AG09309 (cell line): Measurements from ENCODE around the gene ZIC3.

ENCODE experiments used
- DNase-seq: peaks from one replicate; pipeline ENCODE4 v3.0.0-alpha.2; 2010; ENCODE audit warnings: low read depth
- H3K4me3 ChIP-seq: 2 replicates; pipeline ENCODE4 v1.5.1; 2011; ENCODE audit warnings: mild to moderate bottlenecking, low read depth, low read length, moderate library complexity; ENCODE audit not compliant: control insufficient read depth
- CTCF ChIP-seq: IDR thresholded peaks from 2 replicates; pipeline ENCODE4 v1.5.1; 2011; ENCODE audit warnings: mild to moderate bottlenecking, low read depth, low read length, inconsistent platforms; ENCODE audit not compliant: insufficient read depth, control insufficient read depth; ENCODE audit errors: missing control alignments

The ZIC3 gene

GRCh38 chrX:137566746-137567679 is 1.1 kb downstream of the ZIC3 start:
- no peak for DNase-seq
- H3K4me3 ChIP-seq: no peak overlapping the region
- no peak for TF ChIP-seq CTCF

DNA sequence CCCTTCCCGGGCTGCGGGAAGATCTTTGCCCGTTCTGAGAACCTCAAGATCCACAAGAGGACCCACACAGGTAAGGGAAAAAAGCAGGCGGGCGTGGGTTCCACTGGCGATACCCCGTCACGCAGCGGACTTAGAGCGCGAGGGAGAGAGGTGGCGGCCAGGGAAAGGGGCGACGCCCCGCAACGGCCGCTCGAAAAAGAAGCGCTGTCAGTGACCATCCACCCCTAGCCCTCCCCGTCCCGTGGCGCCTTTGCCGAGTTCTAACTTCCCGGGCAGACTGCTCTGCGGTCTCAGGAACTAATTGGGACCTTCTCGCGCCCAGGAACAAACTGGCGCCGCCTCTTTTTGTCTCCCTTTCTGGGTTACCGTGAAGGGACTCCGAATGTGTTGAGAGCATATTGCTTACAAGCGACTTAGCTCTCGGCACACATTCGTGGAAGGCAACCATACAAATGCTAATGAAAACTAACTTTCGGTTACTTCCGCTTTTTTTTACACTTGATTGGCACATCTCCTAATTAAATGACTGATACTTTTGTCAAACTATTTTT is 1.8 kb downstream of the ZIC3 start:
- TF ChIP-seq CTCF: no peak

GRCh38 chrX:137568741-137569469 is 3.0 kb downstream of the ZIC3 start:
- H3K4me3 ChIP-seq: no peak overlapping the region
- DNase-seq: no peak
- no peak for TF ChIP-seq CTCF

More for the DNA sequence above, 1.8 kb downstream of the ZIC3 start:
- no peak for DNase-seq
- no peak overlapping the region for H3K4me3 ChIP-seq

DNA sequence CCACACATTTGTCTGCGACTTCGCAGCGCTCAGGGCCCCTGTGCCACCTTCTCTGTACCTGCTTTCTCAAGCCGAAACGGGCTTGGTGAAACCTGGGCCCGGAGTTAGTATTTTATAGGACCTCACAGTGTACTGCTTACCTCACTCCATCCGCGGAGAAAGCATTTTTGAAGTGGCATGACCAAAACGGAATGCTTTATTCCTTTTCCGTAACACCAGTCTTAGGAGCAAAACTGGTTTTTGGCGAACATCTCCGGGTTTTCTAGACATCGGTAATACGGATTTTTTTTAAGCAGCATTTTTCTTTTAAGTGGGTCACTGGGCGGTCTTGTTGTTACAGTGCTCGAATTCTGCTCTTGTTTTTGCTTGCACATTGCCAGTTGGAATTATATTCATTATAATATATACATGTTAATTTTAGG is 3.6 kb downstream of the ZIC3 start:
- no peak overlapping the region for H3K4me3 ChIP-seq
- TF ChIP-seq CTCF: no peak

DNA sequence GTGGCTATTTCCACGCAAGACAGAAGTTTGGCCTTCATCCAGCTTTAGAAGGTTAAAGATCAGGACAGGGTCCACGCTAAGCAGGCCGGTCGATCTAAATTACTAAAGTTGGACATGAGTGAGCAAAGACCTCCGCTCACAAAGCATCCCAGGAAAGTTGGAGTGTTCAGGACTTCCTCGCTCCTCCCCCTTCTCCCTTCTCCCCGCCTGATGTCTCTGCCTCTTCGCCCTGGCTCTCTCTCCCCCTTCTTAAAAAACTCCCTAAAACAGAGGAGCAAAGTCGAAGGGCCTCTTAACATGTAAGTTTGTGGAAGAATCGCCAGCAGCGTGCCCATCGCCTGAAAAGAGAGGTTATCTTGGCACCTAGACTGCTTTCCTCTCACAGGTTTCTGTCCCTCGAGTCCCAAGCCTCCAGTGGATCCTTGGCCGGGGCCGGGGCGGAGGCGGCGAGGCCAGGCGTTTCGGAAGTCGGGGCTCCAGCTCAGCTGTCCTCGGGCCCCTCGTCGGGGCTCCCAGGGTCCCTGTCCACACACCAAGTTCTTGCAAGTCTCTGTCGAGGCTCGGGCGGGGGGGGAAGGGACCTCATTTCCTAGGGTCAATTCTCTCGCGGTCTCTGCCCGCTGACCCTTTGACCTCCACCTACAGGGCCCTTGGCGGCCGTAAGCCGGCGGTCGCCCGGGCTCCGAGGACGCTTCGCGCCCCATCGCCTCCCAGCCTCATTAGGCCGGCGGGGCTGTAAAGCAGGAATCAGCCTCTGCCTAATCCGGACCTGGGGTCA is 7.6 kb downstream of the ZIC3 start:
- no peak for DNase-seq
- H3K4me3 ChIP-seq: no peak overlapping the region
- no peak for TF ChIP-seq CTCF

More for the DNA sequence above, 3.6 kb downstream of the ZIC3 start:
- no peak for DNase-seq

DNA sequence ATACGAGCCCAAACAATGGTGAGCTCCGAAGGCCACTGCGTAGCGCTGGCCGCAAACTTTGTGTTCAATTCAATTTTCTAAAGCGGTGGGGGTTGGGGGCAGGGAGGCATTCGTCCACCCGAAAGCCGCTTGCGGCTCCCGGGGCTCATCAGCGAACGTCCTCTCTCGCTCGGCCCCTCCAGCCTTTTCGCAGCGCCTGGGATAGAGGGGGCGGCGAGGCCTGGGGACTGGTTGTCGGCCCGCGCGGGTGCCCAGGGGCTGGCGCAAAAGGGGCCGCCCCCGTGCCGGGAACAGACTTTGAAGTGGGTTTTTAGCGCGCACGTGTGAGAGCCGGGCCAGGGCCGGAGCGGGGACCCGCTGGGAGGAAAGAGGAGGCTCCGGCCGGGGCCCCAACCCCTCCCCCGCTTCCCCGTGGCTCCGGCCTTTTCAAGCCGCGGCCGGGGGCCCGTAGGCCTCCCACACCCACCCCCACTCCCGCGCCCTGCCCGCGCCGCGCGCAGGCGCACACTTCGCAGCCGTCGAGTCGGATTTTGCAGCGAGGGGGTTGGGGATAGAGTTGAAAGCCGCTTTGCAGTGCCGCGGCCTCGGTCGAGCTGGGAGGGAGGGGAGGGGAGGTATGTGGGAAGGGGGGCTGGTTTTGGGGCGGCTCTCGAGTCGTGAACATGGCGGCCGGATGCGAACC is 8.3 kb downstream of the ZIC3 start:
- TF ChIP-seq CTCF: no peak
- H3K4me3 ChIP-seq: no peak overlapping the region
- no peak for DNase-seq
